ENCODE results near the gene KDM1B. TPM values are rescaled to one million over a fixed set of nuclear protein-coding genes. Genes with fewer than 3 reads are reported as not detected.

Gene KDM1B
- total and polyA plus RNA-seq, 2 of the 8 experiments (the other 6 are each of a cell fraction or from before 2014, with no cell fraction given): 3.7 to 7.5 TPM

DNA sequence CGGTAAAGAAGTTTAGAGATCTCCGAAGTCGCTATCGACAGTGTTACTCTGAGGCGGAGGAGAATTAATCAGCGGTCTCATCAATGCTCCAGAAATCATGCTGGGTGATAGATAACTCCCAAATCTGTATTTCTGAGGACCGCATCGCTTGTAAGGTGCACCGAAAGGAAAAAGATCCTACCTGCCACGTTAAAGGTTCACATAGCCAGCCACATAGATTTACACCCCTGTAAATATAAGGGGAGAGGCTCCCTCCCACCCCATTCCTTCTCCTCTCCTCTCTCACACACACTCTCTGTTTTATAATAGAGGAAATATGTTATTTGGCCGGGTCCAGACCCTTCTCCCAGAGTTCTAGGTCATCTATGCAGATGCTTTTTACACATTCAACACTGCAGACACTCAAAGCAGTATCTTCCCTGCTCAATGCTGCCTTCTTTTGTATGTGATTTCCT, 109.7 kb downstream of the KDM1B start:
- Histone ChIP-seq H2BK20ac (ENCODE audit: low read length) (peak overlapping the region; percentile 24; the same call in 1 of the 2 replicates), H3K9ac (replicated peaks in 1 of 4; ENCODE audit: extremely low read depth in 1 of 4, low read depth in 3 of 4, low read length in 3 of 4) (peak overlapping the region in 3 of 4 experiments; percentile 75 to 85 (median 79); a peak in 6 of 7 replicates), H4K5ac (ENCODE audit: insufficient read length, low read depth, low read length) (peak overlapping the region; percentile 42), H3K4me1 (replicated peaks in 1 of 4; ENCODE audit: control insufficient read depth in 3 of 4, insufficient read depth in 4 of 4, low read length in 3 of 4) (peaks cover 5 to 22% (median 10%) of the 10 kb centered on the region in 4 experiments), H3K18ac (ENCODE audit: extremely low read depth, low read length) (peak overlapping the region; percentile 85; the same call in 1 of the 2 replicates), H3K56ac (replicated peaks; ENCODE audit: insufficient read length, low read depth, low read length) (no peak overlapping the region), H2AFZ (ENCODE audit: low read length) (no peak overlapping the region), H2BK12ac (ENCODE audit: low read depth, low read length) (peak overlapping the region; percentile 87), H3K9me3 (ENCODE audit: insufficient read depth in 2 of 2, low read depth in 1 of 2, low read length in 1 of 2) (no peaks in the 10 kb centered on the region), H3K4me3 (ENCODE audit: extremely low read depth in 1 of 4, insufficient read depth in 2 of 4, low read depth in 3 of 4, low read length in 4 of 4) (peak overlapping the region; percentile 88 to 98 (median 95)), H3K36me3 (ENCODE audit: control insufficient read depth in 2 of 4, insufficient read depth in 4 of 4, low read length in 3 of 4) (peaks cover 0 to 26% (median 1%) of the 10 kb centered on the region in 4 experiments; a peak in 2 of 8 replicates), H4K20me1 (replicated peaks in 1 of 2; ENCODE audit: control insufficient read depth in 1 of 2, insufficient read depth in 2 of 2, low read length in 2 of 2) (peaks cover 9 to 10% of the 10 kb centered on the region in 2 experiments), H2BK120ac (replicated peaks; ENCODE audit: low read depth, low read length) (peak overlapping the region; percentile 61), H3K27ac (ENCODE audit: low read depth, low read length) (peak overlapping the region; percentile 70; the same call in 1 of the 2 replicates), H3K23ac (ENCODE audit: insufficient read length) (no peak overlapping the region), H3K23me2 (ENCODE audit: low read depth, low read length) (peaks cover 13% of the 10 kb centered on the region), H2AK5ac (ENCODE audit: low read depth, low read length) (no peak overlapping the region), H4K91ac (replicated peaks; ENCODE audit: insufficient read length, low read length) (peak overlapping the region; percentile 72), H3K14ac (ENCODE audit: insufficient read length) (no peak overlapping the region), H3K4me2 (ENCODE audit: insufficient read depth in 1 of 2, low read depth in 2 of 2, low read length in 2 of 2) (peak overlapping the region; percentile 67 to 81), H3K27me3 (replicated peaks in 1 of 4; ENCODE audit: control insufficient read depth in 3 of 4, extremely low read depth in 1 of 4, insufficient read depth in 3 of 4, low read length in 3 of 4) (no peaks in the 10 kb centered on the region; a peak in 1 of 7 replicates), H4K8ac (ENCODE audit: extremely low read depth, insufficient read depth, low read length) (peak overlapping the region; percentile 82), H2BK15ac (ENCODE audit: low read length) (no peak overlapping the region), H3K79me1 (ENCODE audit: low read depth, low read length) (no peaks in the 10 kb centered on the region; the same call in 1 of the 2 replicates), H3K4ac (replicated peaks; ENCODE audit: insufficient read length, low read depth, low read length) (peak overlapping the region; percentile 39), H2BK5ac (ENCODE audit: low read depth, low read length) (peak overlapping the region; percentile 44; the same call in 1 of the 2 replicates), H3K79me2 (ENCODE audit: control insufficient read depth in 1 of 2, insufficient read depth in 2 of 2, low read length in 2 of 2) (peaks cover 39 to 44% of the 10 kb centered on the region in 2 experiments)
- 5% methylated on average over 11 of the region's 11 CpGs; no CpG with 5 or more reads in 1 of the 2 experiments for WGBS, 2 experiments (ENCODE audit: extremely low coverage in 1 of 2, insufficient coverage in 1 of 2, insufficient read length in 1 of 2, insufficient replicate concordance in 2 of 2, low coverage in 1 of 2, low lambda C conversion rate in 2 of 2, missing lambda C conversion rate in 1 of 2)
- POLR2A ChIA-PET (ENCODE audit: partially characterized antibody): interaction anchor here (0.7 to 2.2 kb wide), 19 partner anchors 10 to 1838 kb away, joined by 3 to 11 read pairs (median 4); partner anchors contain the start of gene RNF144B
- DNase-seq (ENCODE audit: low read depth in 1 of 2, low spot score in 2 of 2) (no peak), FAIRE-seq (no peak)
- CTCF ChIA-PET (ENCODE audit: partially characterized antibody): interaction anchor here (0.6 to 2.3 kb wide), 8 partner anchors 8 to 238 kb away, joined by 3 to 12 read pairs (median 5); partner anchors contain the start of gene NHLRC1
- TF ChIP-seq TAF7 (optimal IDR thresholded peaks at IDR 0.05; ENCODE audit: borderline replicate concordance, low read depth, low read length) (no peak), HDAC2 (IDR thresholded peaks at IDR 0.05; ENCODE audit: borderline replicate concordance in 1 of 2, low read depth in 2 of 2, low read length in 2 of 2) (no peak), RXRA (IDR thresholded peaks at IDR 0.05; ENCODE audit: insufficient read depth, low read depth, low read length) (no peak), YY1 (IDR thresholded peaks at IDR 0.05; ENCODE audit: low read depth, low read length) (no peak), BCL11A (IDR thresholded peaks at IDR 0.05; ENCODE audit: low read depth in 2 of 2, low read length in 2 of 2) (no peak), SIRT6 (IDR thresholded peaks at IDR 0.05; ENCODE audit: low read length) (no peak), MAFK (IDR thresholded peaks at IDR 0.05; ENCODE audit: low read depth, low read length) (no peak), GTF2F1 (IDR thresholded peaks at IDR 0.05; ENCODE audit: borderline replicate concordance, low read depth, low read length) (no peak), RNF2 (IDR thresholded peaks at IDR 0.05; ENCODE audit: borderline replicate concordance, low read depth, low read length, missing control alignments, poor library complexity, severe bottlenecking) (no peak)
- TF ChIP-seq, protein P1, sequence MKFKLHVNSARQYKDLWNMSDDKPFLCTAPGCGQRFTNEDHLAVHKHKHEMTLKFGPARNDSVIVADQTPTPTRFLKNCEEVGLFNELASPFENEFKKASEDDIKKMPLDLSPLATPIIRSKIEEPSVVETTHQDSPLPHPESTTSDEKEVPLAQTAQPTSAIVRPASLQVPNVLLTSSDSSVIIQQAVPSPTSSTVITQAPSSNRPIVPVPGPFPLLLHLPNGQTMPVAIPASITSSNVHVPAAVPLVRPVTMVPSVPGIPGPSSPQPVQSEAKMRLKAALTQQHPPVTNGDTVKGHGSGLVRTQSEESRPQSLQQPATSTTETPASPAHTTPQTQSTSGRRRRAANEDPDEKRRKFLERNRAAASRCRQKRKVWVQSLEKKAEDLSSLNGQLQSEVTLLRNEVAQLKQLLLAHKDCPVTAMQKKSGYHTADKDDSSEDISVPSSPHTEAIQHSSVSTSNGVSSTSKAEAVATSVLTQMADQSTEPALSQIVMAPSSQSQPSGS (IDR thresholded peaks at IDR 0.05; ENCODE audit: low read length): no peak
